GM23338 (cell line): ENCODE results near the gene UBXN2A. TPM values are rescaled to one million over a fixed set of nuclear protein-coding genes. Genes with fewer than 3 reads are reported as not detected.

ENCODE experiments used
- EZH2 ChIP-seq: fragments of 200-600 bp; sonication (generic); IDR thresholded peaks from one replicate; pipeline ENCODE4 v1.8.0; 2017; ENCODE audit warnings: antibody characterized with exemption, mild to moderate bottlenecking, low read depth; ENCODE audit not compliant: unreplicated experiment
- POLR2AphosphoS5 ChIP-seq: IDR thresholded peaks from 2 replicates; pipeline ENCODE4 v1.6.1; 2016; ENCODE audit warnings: antibody characterized with exemption, low read depth
- STAT1 ChIP-seq: IDR thresholded peaks from one replicate; pipeline ENCODE4 v1.6.1; 2016; ENCODE audit warnings: antibody characterized with exemption; ENCODE audit not compliant: unreplicated experiment
- ZNF114 ChIP-seq: fragments of 250-450 bp; sonication (Bioruptor Pico); IDR thresholded peaks from 2 replicates; pipeline ENCODE4 v1.5.0; 2020; ENCODE audit warnings: mild to moderate bottlenecking, moderate library complexity
- polyA plus RNA-seq: library from polyadenylated mRNA; unstranded; fragments of >200 nt; fragmentation: Nextera tagmentation; extraction: Ambion mirVana; gene quantifications from 2 replicates; pipeline ENCODE4 v1.2.1, GENCODE V29; 2016
- small RNA-seq: library from RNA; depleted of rRNA; stranded (forward); fragments of <200 nt; gene quantifications from one replicate; pipeline ENCODE3, GENCODE V24; 2014; ENCODE audit warnings: low replicate concordance
- total RNA-seq: library from RNA; depleted of rRNA; stranded (reverse); fragments of >200 nt; shearing (Covaris generic); gene quantifications from 2 replicates; pipeline ENCODE4 v1.2.3, GENCODE V29; 2014; rRNA removed
- TF ChIP-seq, protein P1 (sequence below), 2 experiments: fragments of 200-600 bp in 1 of 2; sonication (generic) in 1 of 2; conservative IDR thresholded peaks; 2 replicates each; pipeline versions ENCODE4 v1.5.1 to v1.6.1; 2016 to 2017; ENCODE audit warnings: antibody characterized with exemption in 2 of 2, low read depth in 2 of 2, mild to moderate bottlenecking in 2 of 2, moderate library complexity in 1 of 2

UBXN2A gene
- total and polyA plus RNA-seq, 2 experiments from 2014 or later: 11.5 to 12.1 TPM

DNA sequence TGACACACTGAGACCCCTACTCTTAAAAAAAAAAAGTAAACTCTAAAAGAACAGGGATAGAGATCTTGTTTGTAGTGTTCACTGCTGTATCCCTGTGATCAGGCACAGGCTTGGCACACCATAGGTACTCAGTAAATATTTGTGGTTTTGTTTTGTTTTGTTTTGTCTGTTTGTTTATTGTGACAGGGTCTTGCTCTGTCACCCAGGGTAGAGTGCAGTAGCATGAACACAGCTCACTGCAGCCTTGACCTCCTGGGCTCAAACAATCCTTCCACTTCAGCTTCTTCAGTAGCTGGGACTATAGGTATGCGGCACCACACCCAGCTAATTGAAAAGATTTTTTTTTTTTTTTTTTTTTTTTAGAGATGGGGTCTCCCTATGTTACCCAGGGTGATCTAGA lies 112.7 kb downstream of the UBXN2A start (continued):
- TF ChIP-seq, protein P1, sequence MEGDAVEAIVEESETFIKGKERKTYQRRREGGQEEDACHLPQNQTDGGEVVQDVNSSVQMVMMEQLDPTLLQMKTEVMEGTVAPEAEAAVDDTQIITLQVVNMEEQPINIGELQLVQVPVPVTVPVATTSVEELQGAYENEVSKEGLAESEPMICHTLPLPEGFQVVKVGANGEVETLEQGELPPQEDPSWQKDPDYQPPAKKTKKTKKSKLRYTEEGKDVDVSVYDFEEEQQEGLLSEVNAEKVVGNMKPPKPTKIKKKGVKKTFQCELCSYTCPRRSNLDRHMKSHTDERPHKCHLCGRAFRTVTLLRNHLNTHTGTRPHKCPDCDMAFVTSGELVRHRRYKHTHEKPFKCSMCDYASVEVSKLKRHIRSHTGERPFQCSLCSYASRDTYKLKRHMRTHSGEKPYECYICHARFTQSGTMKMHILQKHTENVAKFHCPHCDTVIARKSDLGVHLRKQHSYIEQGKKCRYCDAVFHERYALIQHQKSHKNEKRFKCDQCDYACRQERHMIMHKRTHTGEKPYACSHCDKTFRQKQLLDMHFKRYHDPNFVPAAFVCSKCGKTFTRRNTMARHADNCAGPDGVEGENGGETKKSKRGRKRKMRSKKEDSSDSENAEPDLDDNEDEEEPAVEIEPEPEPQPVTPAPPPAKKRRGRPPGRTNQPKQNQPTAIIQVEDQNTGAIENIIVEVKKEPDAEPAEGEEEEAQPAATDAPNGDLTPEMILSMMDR (conservative IDR thresholded peaks at IDR 0.05; ENCODE audit: low read depth in 2 of 2): no peak
- TF ChIP-seq ZNF114: no peak
- TF ChIP-seq POLR2AphosphoS5: no peak
- no peak for TF ChIP-seq STAT1
- TF ChIP-seq EZH2: no peak

Small RNAs within 50 kb of the gene (small RNA-seq; reads per million reads assigned to genes)
- not detected for gene RN7SL610P
- not detected for gene RNU6-370P

Other genes with a start within 250 kb of the UBXN2A start
- 19.3 and 24.3 TPM in 2 replicates for gene ATAD2B, start 13.3 kb upstream of the UBXN2A start, total RNA-seq
- 10.2 and 12.4 TPM in 2 replicates for gene ATAD2B, start 13.3 kb upstream of the UBXN2A start, polyA plus RNA-seq
- 0.21 TPM in 1 of 2 replicates, not detected in the other for gene MFSD2B, start 69.6 kb downstream of the UBXN2A start, total RNA-seq
- 0.82 and 2.3 TPM in 2 replicates for gene MFSD2B, start 69.6 kb downstream of the UBXN2A start, polyA plus RNA-seq
- 28.6 and 29.6 TPM in 2 replicates for gene WDCP, start 106.9 kb downstream of the UBXN2A start, total RNA-seq
- gene WDCP, start 106.9 kb downstream of the UBXN2A start, polyA plus RNA-seq: 7.1 and 10.5 TPM in 2 replicates
- 48.2 and 51.3 TPM in 2 replicates for gene FKBP1B, start 109.3 kb downstream of the UBXN2A start, total RNA-seq
- gene FKBP1B, start 109.3 kb downstream of the UBXN2A start, polyA plus RNA-seq: 75.7 and 77.1 TPM in 2 replicates
- gene SF3B6, start 135.9 kb downstream of the UBXN2A start, total RNA-seq: 140 and 172 TPM in 2 replicates
- 565 and 610 TPM in 2 replicates for gene SF3B6, start 135.9 kb downstream of the UBXN2A start, polyA plus RNA-seq
- gene TP53I3, start 144.4 kb downstream of the UBXN2A start, total RNA-seq: 35.7 and 36.5 TPM in 2 replicates
- 24.2 and 27.8 TPM in 2 replicates for gene TP53I3, start 144.4 kb downstream of the UBXN2A start, polyA plus RNA-seq
- 0.28 TPM in 1 of 2 replicates, not detected in the other for gene PFN4, start 182.9 kb downstream of the UBXN2A start, total RNA-seq
- gene PFN4, start 182.9 kb downstream of the UBXN2A start, polyA plus RNA-seq: not detected in 2 replicates
- gene FAM228B, start 183.0 kb downstream of the UBXN2A start, total RNA-seq: 2.9 and 3.4 TPM in 2 replicates
- gene FAM228B, start 183.0 kb downstream of the UBXN2A start, polyA plus RNA-seq: 4.1 and 7.9 TPM in 2 replicates
- 0.12 and 0.35 TPM in 2 replicates for gene FAM228A, start 234.6 kb downstream of the UBXN2A start, total RNA-seq
- gene FAM228A, start 234.6 kb downstream of the UBXN2A start, polyA plus RNA-seq: 0.11 and 0.49 TPM in 2 replicates